IMR-90 (cell line): ENCODE data around the gene RHOD. TPM values are rescaled to one million over a fixed set of nuclear protein-coding genes. Genes with fewer than 3 reads are reported as not detected.

Experiments
- ATAC-seq: fragments of 200-7000 bp; cut with Tn5 transposase; 2 replicates; pipeline ENCODE4 v1.9.1; 2020; ENCODE audit warnings: low read depth, mild to moderate bottlenecking, moderate library complexity
- BruUV-seq: library from RNA; stranded (reverse); fragments of 400-500 nt; replicated peaks from 2 replicates; lab custom pipeline; 2021; lab: Mats Ljungman, UMichigan
- CTCF ChIA-PET: fragments of 300-600 bp; formaldehyde crosslinking; extraction: SDS; loops from one replicate; lab custom pipeline; 2021; ENCODE audit warnings: antibody characterized with exemption; lab: Yijun Ruan, JAX
- POLR2A ChIA-PET: fragments of 300-600 bp; sonication (Branson Sonifier 250); formaldehyde crosslinking; loops from one replicate; lab custom pipeline; 2022; ENCODE audit warnings: antibody characterized with exemption; ENCODE audit not compliant: unreplicated experiment; lab: Charles Lee
- DNase-seq: peaks from one replicate; pipeline ENCODE4 v3.0.0; 2013
- H2AFZ ChIP-seq: replicated peaks from 2 replicates; pipeline ENCODE3; 2013; ENCODE audit warnings: low read length, mild to moderate bottlenecking; ENCODE audit not compliant: poor library complexity
- H2AK5ac ChIP-seq: 2 replicates; pipeline ENCODE4 v1.6.1; 2013; ENCODE audit warnings: low read depth, low read length, inconsistent platforms
- H2AK9ac ChIP-seq: replicated peaks from 2 replicates; pipeline ENCODE3; 2013; ENCODE audit warnings: mild to moderate bottlenecking, low read depth, low read length, moderate library complexity; ENCODE audit not compliant: poor library complexity
- H2BK120ac ChIP-seq: 2 replicates; pipeline ENCODE4 v1.6.1; 2013; ENCODE audit warnings: low read depth, low read length, inconsistent platforms
- H2BK15ac ChIP-seq: 3 replicates; pipeline ENCODE4 v1.6.1; 2013; ENCODE audit warnings: low read depth, low read length, inconsistent platforms
- H2BK20ac ChIP-seq: 2 replicates; pipeline ENCODE4 v1.6.1; 2013; ENCODE audit warnings: low read depth, mild to moderate bottlenecking, inconsistent platforms, low read length, moderate library complexity
- H2BK5ac ChIP-seq: 2 replicates; pipeline ENCODE4 v1.6.1; 2013; ENCODE audit warnings: mild to moderate bottlenecking, low read depth, low read length, inconsistent platforms; ENCODE audit not compliant: poor library complexity, severe bottlenecking
- H3K14ac ChIP-seq: replicated peaks from 2 replicates; pipeline ENCODE4 v1.6.1; 2013; ENCODE audit warnings: low read depth, low read length, inconsistent platforms
- H3K18ac ChIP-seq: 2 replicates; pipeline ENCODE4 v1.6.1; 2013; ENCODE audit warnings: low read depth, low read length, control low read depth
- H3K23ac ChIP-seq: 2 replicates; pipeline ENCODE4 v1.6.1; 2013; ENCODE audit warnings: low read depth, low read length, inconsistent platforms
- H3K27ac ChIP-seq: 2 replicates; pipeline ENCODE4 v1.5.1; 2013; ENCODE audit warnings: mild to moderate bottlenecking, control low read depth, low read length; ENCODE audit not compliant: insufficient read depth
- H3K27me3 ChIP-seq: 2 replicates; pipeline ENCODE4 v1.6.1; 2013; ENCODE audit warnings: low read length; ENCODE audit not compliant: control insufficient read depth, insufficient read depth
- H3K36me3 ChIP-seq: 2 replicates; pipeline ENCODE4 v1.6.1; 2013; ENCODE audit warnings: low read length, mixed read lengths; ENCODE audit not compliant: control insufficient read depth, insufficient read depth
- H3K4ac ChIP-seq: 2 replicates; pipeline ENCODE4 v1.6.1; 2013; ENCODE audit warnings: low read depth, low read length, inconsistent platforms
- H3K4me1 ChIP-seq: 2 replicates; pipeline ENCODE4 v1.6.1; 2013; ENCODE audit warnings: low read length, mixed read lengths; ENCODE audit not compliant: control insufficient read depth, insufficient read depth
- H3K4me2 ChIP-seq: 2 replicates; pipeline ENCODE4 v1.6.1; 2013; ENCODE audit warnings: low read depth, mild to moderate bottlenecking, control low read depth, low read length, moderate library complexity
- H3K4me3 ChIP-seq: 2 replicates; pipeline ENCODE4 v1.5.1; 2013; ENCODE audit warnings: low read depth, mild to moderate bottlenecking, control low read depth, low read length, moderate library complexity; ENCODE audit not compliant: insufficient read depth
- H3K56ac ChIP-seq: 2 replicates; pipeline ENCODE4 v1.6.1; 2013; ENCODE audit warnings: low read length, inconsistent platforms; ENCODE audit not compliant: insufficient read depth; ENCODE audit errors: extremely low read depth
- H3K79me1 ChIP-seq, 2 experiments: 2 replicates each; pipeline ENCODE4 v1.6.1; 2013; ENCODE audit warnings: low read length in 2 of 2, inconsistent platforms in 1 of 2, low read depth in 1 of 2
- H3K9ac ChIP-seq: 2 replicates; pipeline ENCODE4 v1.6.1; 2013; ENCODE audit warnings: low read depth, low read length, control low read depth
- H3K9me1 ChIP-seq: 2 replicates; pipeline ENCODE4 v1.6.1; 2013; ENCODE audit warnings: low read length, inconsistent platforms; ENCODE audit not compliant: insufficient read depth
- H3K9me3 ChIP-seq: 2 replicates; pipeline ENCODE4 v1.6.1; 2013; ENCODE audit warnings: low read length; ENCODE audit not compliant: control insufficient read depth, insufficient read depth
- H4K20me1 ChIP-seq: 2 replicates; pipeline ENCODE4 v1.6.1; 2013; ENCODE audit warnings: low read length, inconsistent platforms; ENCODE audit not compliant: insufficient read depth
- H4K5ac ChIP-seq: 2 replicates; pipeline ENCODE4 v1.6.1; 2013; ENCODE audit warnings: mild to moderate bottlenecking, low read depth, low read length, control low read depth
- H4K8ac ChIP-seq, 2 experiments: 2 replicates each; pipeline ENCODE4 v1.6.1; 2013; ENCODE audit warnings: low read depth in 2 of 2, low read length in 2 of 2, control low read depth in 1 of 2, inconsistent platforms in 1 of 2
- H4K91ac ChIP-seq: 2 replicates; pipeline ENCODE4 v1.6.1; 2013; ENCODE audit warnings: low read depth, low read length, inconsistent platforms; ENCODE audit not compliant: insufficient read depth
- CHD1 ChIP-seq: IDR thresholded peaks from 2 replicates; pipeline ENCODE4 v1.6.1; 2012; ENCODE audit warnings: low read depth, low read length, improper control_type of control experiment
- FOS ChIP-seq: fragments of 150-350 bp; IDR thresholded peaks from 2 replicates; pipeline ENCODE4 v1.6.1; 2016; ENCODE audit warnings: low read depth, low read length
- MAFK ChIP-seq: IDR thresholded peaks from 2 replicates; pipeline ENCODE4 v1.6.1; 2012; ENCODE audit warnings: low read depth, low read length, improper control_type of control experiment
- NFE2L2 ChIP-seq: fragments of 150-350 bp; IDR thresholded peaks from 2 replicates; pipeline ENCODE4 v1.6.1; 2016; ENCODE audit warnings: low read depth, mild to moderate bottlenecking, low read length
- POLR2A ChIP-seq: IDR thresholded peaks from 2 replicates; pipeline ENCODE4 v1.6.1; 2012; ENCODE audit warnings: mild to moderate bottlenecking, low read depth, low read length
- WGBS, 2 experiments: methylation state at CpG; one replicate each; pipeline versions ENCODE4 v1.1.5 to v1.1.7; 2013; ENCODE audit warnings: missing lambda C conversion rate in 2 of 2; ENCODE audit not compliant: insufficient read length in 1 of 2; ENCODE audit errors: extremely low coverage in 2 of 2; 5-methylcytosine and 5-hydroxymethylcytosine counted together
- dilution Hi-C: fragments of 300-500 bp; cut with HindIII; formaldehyde crosslinking; loops from one replicate; pipeline ENCODE4 v1.14.3; 2018; ENCODE audit warnings: low sequenced_read_pairs; ENCODE audit not compliant: unreplicated experiment
- in situ Hi-C: fragments of 300-500 bp; cut with MboI; formaldehyde crosslinking; loops from 3 replicates; pipeline ENCODE4 v1.14.3; 2019; ENCODE audit warnings: low sequenced_read_pairs, inconsistent platforms, mixed read lengths
- intact Hi-C: fragments of 100-400 bp; cut with micrococcal nuclease; formaldehyde crosslinking; loops from 2 replicates; pipeline ENCODE4 v1.10.0; 2022
- polyA plus RNA-seq, 3 experiments: library from polyadenylated mRNA; depleted of rRNA; stranded (reverse); fragments of >200 nt; gene quantifications; 2 replicates each; pipeline ENCODE4 v1.2.3, GENCODE V29; 2012; ENCODE audit warnings: low replicate concordance in 1 of 3
- total RNA-seq: library from RNA; depleted of rRNA; stranded (reverse); fragments of >200 nt; gene quantifications from 2 replicates; pipeline ENCODE4 v1.2.3, GENCODE V29; 2012
- TF ChIP-seq, protein P1 (sequence below): fragments of 150-350 bp; IDR thresholded peaks from 2 replicates; pipeline ENCODE4 v1.6.1; 2016; ENCODE audit warnings: low read depth, mild to moderate bottlenecking, low read length, moderate library complexity, borderline replicate concordance

The RHOD gene
- total and polyA plus RNA-seq, 2 of the 4 experiments (the other 2 are of a cell fraction) = 4.7 to 10.9 TPM

DNA sequence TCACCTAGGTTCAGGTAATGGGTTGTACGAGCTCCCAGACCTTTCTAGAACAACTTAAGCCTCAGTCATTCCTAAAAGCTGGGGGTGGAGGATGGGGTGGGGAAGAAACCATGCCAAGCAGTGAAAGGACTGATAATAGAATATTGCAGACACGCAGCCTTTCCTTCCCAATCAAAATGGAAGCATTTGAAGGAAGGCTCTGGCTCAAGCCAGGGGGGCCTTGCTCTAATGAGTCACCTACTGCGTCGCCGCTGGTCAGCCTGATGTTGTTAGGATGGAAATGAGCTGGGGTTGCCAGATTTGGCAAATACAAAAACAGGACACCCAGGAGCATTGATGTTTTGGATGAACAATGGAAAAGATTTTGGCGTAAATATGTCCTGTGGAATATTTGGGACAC lies 27.5 kb upstream of the RHOD start:
- H3K9ac ChIP-seq = no peak overlapping the region
- no peak for ATAC-seq
- H3K27ac ChIP-seq = no peak overlapping the region
- no peak overlapping the region for H2BK15ac ChIP-seq
- H3K4me1 ChIP-seq = peaks cover 15% of the 10 kb centered on the region
- H3K14ac ChIP-seq = no peak overlapping the region
- H2BK20ac ChIP-seq = no peak overlapping the region
- H3K18ac ChIP-seq = no peak overlapping the region
- H2BK120ac ChIP-seq = no peak overlapping the region
- H3K23ac ChIP-seq = no peak overlapping the region
- no peak overlapping the region for H3K56ac ChIP-seq
- no peaks in the 10 kb centered on the region for H3K36me3 ChIP-seq
- no peak overlapping the region for H2AK9ac ChIP-seq
- H3K4me2 ChIP-seq = no peak overlapping the region
- H2AFZ ChIP-seq = no peak overlapping the region
- BruUV-seq = no TSS peak
- no peak overlapping the region for H4K91ac ChIP-seq
- H4K8ac ChIP-seq = no peak overlapping the region
- peaks cover 0 to 6% of the 10 kb centered on the region in 2 experiments; a peak in 1 of 4 replicates for H3K79me1 ChIP-seq
- no peak overlapping the region for H4K5ac ChIP-seq
- peaks cover 15% of the 10 kb centered on the region for H3K9me1 ChIP-seq
- peak; percentile 31 for DNase-seq
- intact Hi-C loops (no loop called here), in situ Hi-C loops (no loop called here), dilution Hi-C loops (no loop called here)
- H2AK5ac ChIP-seq = no peak overlapping the region
- CTCF ChIA-PET = no interaction called here
- H2BK5ac ChIP-seq = no peak overlapping the region
- WGBS, 2 experiments = no CpG with 5 or more reads among the region's 6 CpGs
- TF ChIP-seq NFE2L2 (no peak), MAFK (no peak), FOS (0 out of 2 replicates have a peak, but pooled peaks have one; percentile 11), CHD1 (no peak), POLR2A (no peak)
- TF ChIP-seq, protein P1, sequence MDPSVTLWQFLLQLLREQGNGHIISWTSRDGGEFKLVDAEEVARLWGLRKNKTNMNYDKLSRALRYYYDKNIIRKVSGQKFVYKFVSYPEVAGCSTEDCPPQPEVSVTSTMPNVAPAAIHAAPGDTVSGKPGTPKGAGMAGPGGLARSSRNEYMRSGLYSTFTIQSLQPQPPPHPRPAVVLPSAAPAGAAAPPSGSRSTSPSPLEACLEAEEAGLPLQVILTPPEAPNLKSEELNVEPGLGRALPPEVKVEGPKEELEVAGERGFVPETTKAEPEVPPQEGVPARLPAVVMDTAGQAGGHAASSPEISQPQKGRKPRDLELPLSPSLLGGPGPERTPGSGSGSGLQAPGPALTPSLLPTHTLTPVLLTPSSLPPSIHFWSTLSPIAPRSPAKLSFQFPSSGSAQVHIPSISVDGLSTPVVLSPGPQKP = no peak
- H3K4me3 ChIP-seq = no peak overlapping the region
- no peaks in the 10 kb centered on the region for H3K9me3 ChIP-seq
- POLR2A ChIA-PET = no interaction called here
- H3K4ac ChIP-seq = no peak overlapping the region
- peaks cover 17% of the 10 kb centered on the region for H4K20me1 ChIP-seq
- peaks cover 5% of the 10 kb centered on the region for H3K27me3 ChIP-seq
